ENCODE data around the gene CFAP57. TPM values are rescaled to one million over a fixed set of nuclear protein-coding genes. Genes with fewer than 3 reads are reported as not detected.
A peak's percentile ranks its signal among the peaks of the same experiment; 100 is the strongest.

The CFAP57 gene
- total and polyA plus RNA-seq, 2 donors from 2014 or later: 0.34 to 2.3 TPM

DNA sequence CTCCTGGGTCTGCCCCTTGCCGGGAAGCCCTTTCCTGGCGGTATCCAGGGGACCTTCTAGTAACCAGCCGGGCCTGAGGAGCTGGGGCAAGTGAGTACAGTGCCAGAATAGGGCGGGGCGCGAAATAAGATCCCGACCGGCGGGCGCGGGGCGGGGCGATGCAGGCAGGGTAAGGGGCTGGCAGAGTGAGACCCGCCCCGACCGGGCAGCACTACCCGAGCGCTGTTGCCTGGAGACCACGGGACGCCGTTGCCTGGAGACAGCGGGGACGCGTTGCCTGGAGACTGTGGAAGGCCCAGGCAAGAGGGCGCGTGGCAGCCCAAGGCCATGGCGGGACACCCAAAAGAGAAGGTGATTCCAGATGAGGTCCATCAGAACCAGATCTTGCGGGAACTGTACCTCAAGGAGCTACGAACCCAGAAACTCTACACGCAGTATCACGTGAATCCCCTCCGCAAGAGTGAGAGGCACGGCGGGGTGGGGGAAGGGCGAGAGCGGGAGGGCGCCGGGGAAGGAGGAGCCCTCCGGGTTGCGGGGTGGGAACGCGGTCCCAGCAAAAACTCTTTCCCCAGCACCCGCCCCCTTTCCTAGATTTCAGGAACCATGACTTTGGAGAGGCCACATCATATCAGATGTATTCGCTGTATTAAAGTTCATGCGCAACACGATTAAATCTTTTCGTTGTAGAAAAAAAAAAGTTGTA, 24.4 kb upstream of the CFAP57 start:
- DNase-seq (peak; percentile 93 to 97 (median 96)), FAIRE-seq (no peak)
- Histone ChIP-seq H3K9me3 (ENCODE audit: control insufficient read depth in 2 of 3, insufficient read depth in 1 of 3, low read length in 3 of 3) (no peaks in the 10 kb centered on the region), H3K27ac (ENCODE audit: low read depth in 2 of 2, low read length in 2 of 2) (no peak overlapping the region), H3K36me3 (ENCODE audit: control insufficient read depth in 2 of 3, insufficient read depth in 3 of 3, low read length in 3 of 3) (no peaks in the 10 kb centered on the region), H3K4me1 (ENCODE audit: control insufficient read depth in 2 of 3, insufficient read depth in 2 of 3, low read depth in 1 of 3, low read length in 3 of 3) (peaks cover 0 to 3% (median 0%) of the 10 kb centered on the region in 3 donors), H3K4me3 (ENCODE audit: low read length in 3 of 3) (peak overlapping the region; percentile 31 to 56 (median 55)), H3K9ac (ENCODE audit: low read length in 3 of 3) (peak overlapping the region in 1 of 3 donors; percentile 34), H3K27me3 (ENCODE audit: control insufficient read depth, insufficient read depth, low read length) (no peaks in the 10 kb centered on the region)
- TF ChIP-seq, protein P1, sequence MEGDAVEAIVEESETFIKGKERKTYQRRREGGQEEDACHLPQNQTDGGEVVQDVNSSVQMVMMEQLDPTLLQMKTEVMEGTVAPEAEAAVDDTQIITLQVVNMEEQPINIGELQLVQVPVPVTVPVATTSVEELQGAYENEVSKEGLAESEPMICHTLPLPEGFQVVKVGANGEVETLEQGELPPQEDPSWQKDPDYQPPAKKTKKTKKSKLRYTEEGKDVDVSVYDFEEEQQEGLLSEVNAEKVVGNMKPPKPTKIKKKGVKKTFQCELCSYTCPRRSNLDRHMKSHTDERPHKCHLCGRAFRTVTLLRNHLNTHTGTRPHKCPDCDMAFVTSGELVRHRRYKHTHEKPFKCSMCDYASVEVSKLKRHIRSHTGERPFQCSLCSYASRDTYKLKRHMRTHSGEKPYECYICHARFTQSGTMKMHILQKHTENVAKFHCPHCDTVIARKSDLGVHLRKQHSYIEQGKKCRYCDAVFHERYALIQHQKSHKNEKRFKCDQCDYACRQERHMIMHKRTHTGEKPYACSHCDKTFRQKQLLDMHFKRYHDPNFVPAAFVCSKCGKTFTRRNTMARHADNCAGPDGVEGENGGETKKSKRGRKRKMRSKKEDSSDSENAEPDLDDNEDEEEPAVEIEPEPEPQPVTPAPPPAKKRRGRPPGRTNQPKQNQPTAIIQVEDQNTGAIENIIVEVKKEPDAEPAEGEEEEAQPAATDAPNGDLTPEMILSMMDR (IDR thresholded peaks at IDR 0.05; ENCODE audit: borderline replicate concordance, extremely low read depth, insufficient read depth): no peak
- intact Hi-C loops (cut with DNase I): no loop called here

DNA sequence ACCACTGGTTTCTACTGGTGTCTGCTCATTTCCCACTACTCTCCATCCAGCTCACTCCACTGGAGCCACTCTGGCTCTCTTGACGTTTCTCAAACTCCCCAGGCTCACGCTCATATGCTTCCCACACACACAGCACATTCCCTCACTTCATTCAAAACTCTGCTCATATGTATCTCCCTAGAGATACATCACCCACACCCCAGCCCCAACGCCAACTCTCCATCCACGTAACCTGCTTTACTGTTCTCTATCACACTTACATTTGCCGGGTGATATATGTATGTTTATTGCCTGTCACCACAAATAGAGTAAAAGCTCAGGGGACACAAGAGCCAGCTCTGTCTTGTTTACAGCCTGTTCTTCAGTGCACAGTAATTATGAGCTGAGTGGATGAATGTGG, 22.2 kb upstream of the CFAP57 start:
- intact Hi-C loops (cut with DNase I): no loop called here
- TF ChIP-seq, protein P1 (IDR thresholded peaks at IDR 0.05; ENCODE audit: borderline replicate concordance, extremely low read depth, insufficient read depth): no peak
- no peak overlapping the region for H3K9ac ChIP-seq (ENCODE audit: low read length in 3 of 3)
- H3K9me3 ChIP-seq (ENCODE audit: control insufficient read depth in 2 of 3, insufficient read depth in 1 of 3, low read length in 3 of 3): no peaks in the 10 kb centered on the region
- no peaks in the 10 kb centered on the region for H3K36me3 ChIP-seq (ENCODE audit: control insufficient read depth in 2 of 3, insufficient read depth in 3 of 3, low read length in 3 of 3)
- no peak overlapping the region for H3K27ac ChIP-seq (ENCODE audit: low read depth in 2 of 2, low read length in 2 of 2)
- no peaks in the 10 kb centered on the region for H3K27me3 ChIP-seq (ENCODE audit: control insufficient read depth, insufficient read depth, low read length)
- no peak overlapping the region for H3K4me3 ChIP-seq (ENCODE audit: low read length in 3 of 3)
- FAIRE-seq (no peak), DNase-seq (no peak)
- H3K4me1 ChIP-seq (ENCODE audit: control insufficient read depth in 2 of 3, insufficient read depth in 2 of 3, low read depth in 1 of 3, low read length in 3 of 3): peaks cover 0 to 3% (median 0%) of the 10 kb centered on the region in 3 donors

DNA sequence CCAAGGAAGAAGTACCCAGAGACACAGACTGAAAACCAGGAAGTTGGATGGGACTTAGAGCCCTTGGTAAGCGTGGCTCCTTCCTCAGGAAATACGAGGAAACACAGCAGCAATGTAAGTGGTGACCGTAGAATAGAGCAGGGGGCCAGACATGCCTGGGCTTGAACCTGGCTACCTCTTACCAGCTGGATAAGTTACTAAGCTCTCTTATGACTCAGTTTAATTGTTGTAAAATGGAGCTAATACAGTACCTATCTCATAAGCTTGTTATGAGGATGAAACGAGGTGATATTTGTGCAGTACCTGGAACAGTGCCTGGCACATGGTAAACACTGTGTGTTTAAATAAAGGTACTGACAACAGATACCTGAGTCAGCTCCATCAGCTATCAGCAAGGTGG, 19.3 kb upstream of the CFAP57 start:
- H3K27me3 ChIP-seq (ENCODE audit: control insufficient read depth, insufficient read depth, low read length): no peaks in the 10 kb centered on the region
- FAIRE-seq: no peak
- peaks cover 0 to 1% (median 0%) of the 10 kb centered on the region in 3 donors for H3K4me1 ChIP-seq (ENCODE audit: control insufficient read depth in 2 of 3, insufficient read depth in 2 of 3, low read depth in 1 of 3, low read length in 3 of 3)
- TF ChIP-seq, protein P1 (IDR thresholded peaks at IDR 0.05; ENCODE audit: borderline replicate concordance, extremely low read depth, insufficient read depth): no peak
- no peaks in the 10 kb centered on the region for H3K9me3 ChIP-seq (ENCODE audit: control insufficient read depth in 2 of 3, insufficient read depth in 1 of 3, low read length in 3 of 3)
- no peak for DNase-seq
- no peak overlapping the region for H3K9ac ChIP-seq (ENCODE audit: low read length in 3 of 3)
- intact Hi-C loops (cut with DNase I): no loop called here
- H3K36me3 ChIP-seq (ENCODE audit: control insufficient read depth in 2 of 3, insufficient read depth in 3 of 3, low read length in 3 of 3): no peaks in the 10 kb centered on the region
- no peak overlapping the region for H3K4me3 ChIP-seq (ENCODE audit: low read length in 3 of 3)
- no peak overlapping the region for H3K27ac ChIP-seq (ENCODE audit: low read depth in 2 of 2, low read length in 2 of 2)
